Measurements from ENCODE around the gene ZWILCH. TPM values are rescaled to one million over a fixed set of nuclear protein-coding genes. Genes with fewer than 3 reads are reported as not detected.
A peak's percentile ranks its signal among the peaks of the same experiment; 100 is the strongest.

ZWILCH gene
- total and polyA plus RNA-seq, 9 of the 15 experiments (the other 6 are each of a cell fraction or from before 2014, with no cell fraction given), result 32.8 to 94.2 (median 52.1) TPM

DNA sequence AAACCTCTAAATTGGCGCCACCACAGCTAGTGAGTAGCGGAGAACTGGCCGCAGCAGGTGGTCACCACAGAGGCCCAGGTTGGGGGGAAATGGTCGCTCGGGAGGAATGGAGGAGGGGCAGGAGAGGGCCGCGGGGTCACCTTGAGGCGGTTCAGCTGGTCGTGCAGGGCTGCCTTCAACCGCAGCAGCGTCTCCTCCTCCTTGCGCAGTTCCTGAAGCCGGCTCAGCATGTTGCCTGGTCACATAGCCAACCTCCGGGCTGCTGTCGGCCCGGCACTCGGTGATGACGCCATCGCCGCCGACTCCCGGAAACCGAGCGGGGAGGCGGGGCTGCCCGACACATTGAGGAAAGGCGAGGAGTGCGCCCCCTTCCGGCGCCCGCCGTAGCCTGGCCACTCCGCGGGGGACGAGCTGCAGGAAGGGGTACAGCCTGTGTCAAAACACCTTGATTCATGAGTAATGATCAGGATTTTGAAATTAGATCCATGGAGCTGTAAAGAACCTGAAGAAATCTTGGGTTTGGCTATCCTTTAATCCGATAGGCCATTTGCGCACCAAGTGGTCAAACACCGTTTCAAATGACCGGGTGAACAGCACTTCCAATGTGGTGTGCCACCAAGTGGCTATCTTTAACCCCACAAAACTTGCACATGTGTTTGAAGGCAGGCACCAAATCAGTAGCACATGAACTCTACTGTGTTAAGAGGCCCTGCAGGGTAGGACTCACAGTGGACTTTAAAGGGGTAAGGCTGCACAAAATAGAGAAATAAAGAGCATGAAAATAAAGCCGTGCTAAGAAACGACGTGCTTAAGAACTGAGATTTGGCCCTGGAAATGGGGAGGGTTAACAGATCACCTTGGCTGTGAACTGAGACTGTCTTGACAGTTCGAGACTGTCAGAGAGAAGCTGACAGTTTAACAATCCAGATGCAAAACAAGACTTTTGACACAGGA lies 7.3 kb upstream of the ZWILCH start, which contains the start of gene SNAPC5 (continued):
- TF ChIP-seq, protein P1, sequence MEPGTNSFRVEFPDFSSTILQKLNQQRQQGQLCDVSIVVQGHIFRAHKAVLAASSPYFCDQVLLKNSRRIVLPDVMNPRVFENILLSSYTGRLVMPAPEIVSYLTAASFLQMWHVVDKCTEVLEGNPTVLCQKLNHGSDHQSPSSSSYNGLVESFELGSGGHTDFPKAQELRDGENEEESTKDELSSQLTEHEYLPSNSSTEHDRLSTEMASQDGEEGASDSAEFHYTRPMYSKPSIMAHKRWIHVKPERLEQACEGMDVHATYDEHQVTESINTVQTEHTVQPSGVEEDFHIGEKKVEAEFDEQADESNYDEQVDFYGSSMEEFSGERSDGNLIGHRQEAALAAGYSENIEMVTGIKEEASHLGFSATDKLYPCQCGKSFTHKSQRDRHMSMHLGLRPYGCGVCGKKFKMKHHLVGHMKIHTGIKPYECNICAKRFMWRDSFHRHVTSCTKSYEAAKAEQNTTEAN (CRISPR knock-in tag; IDR thresholded peaks at IDR 0.05), result peak; percentile 77; the same call in 1 of the 2 replicates
- TF ChIP-seq NCOA6 (IDR thresholded peaks at IDR 0.05), result 0 out of 2 replicates have a peak, but pooled peaks have one; percentile 24
- TF ChIP-seq BDP1 (IDR thresholded peaks at IDR 0.05; ENCODE audit: insufficient read depth, insufficient read length), result no peak
- TF ChIP-seq CEBPB (tag; IDR thresholded peaks at IDR 0.05), result peak; percentile 71; the same call in 1 of the 2 replicates
- peak; percentile 61; the same call in 1 of the 2 replicates for TF ChIP-seq GATAD2A (IDR thresholded peaks at IDR 0.05)
- 0 out of 2 replicates have a peak, but pooled peaks have one; percentile 41 for TF ChIP-seq LEF1 (IDR thresholded peaks at IDR 0.05)
- TF ChIP-seq ZNF24 (IDR thresholded peaks at IDR 0.05), result peak; percentile 31; the same call in 1 of the 2 replicates
- TF ChIP-seq FOXM1 (IDR thresholded peaks at IDR 0.05; ENCODE audit: low read depth), result no peak
- peak; percentile 81; the same call in 1 of the 2 replicates for TF ChIP-seq FOXM1 (CRISPR knock-in tag; IDR thresholded peaks at IDR 0.05; ENCODE audit: low read depth)
- TF ChIP-seq, protein P2, sequence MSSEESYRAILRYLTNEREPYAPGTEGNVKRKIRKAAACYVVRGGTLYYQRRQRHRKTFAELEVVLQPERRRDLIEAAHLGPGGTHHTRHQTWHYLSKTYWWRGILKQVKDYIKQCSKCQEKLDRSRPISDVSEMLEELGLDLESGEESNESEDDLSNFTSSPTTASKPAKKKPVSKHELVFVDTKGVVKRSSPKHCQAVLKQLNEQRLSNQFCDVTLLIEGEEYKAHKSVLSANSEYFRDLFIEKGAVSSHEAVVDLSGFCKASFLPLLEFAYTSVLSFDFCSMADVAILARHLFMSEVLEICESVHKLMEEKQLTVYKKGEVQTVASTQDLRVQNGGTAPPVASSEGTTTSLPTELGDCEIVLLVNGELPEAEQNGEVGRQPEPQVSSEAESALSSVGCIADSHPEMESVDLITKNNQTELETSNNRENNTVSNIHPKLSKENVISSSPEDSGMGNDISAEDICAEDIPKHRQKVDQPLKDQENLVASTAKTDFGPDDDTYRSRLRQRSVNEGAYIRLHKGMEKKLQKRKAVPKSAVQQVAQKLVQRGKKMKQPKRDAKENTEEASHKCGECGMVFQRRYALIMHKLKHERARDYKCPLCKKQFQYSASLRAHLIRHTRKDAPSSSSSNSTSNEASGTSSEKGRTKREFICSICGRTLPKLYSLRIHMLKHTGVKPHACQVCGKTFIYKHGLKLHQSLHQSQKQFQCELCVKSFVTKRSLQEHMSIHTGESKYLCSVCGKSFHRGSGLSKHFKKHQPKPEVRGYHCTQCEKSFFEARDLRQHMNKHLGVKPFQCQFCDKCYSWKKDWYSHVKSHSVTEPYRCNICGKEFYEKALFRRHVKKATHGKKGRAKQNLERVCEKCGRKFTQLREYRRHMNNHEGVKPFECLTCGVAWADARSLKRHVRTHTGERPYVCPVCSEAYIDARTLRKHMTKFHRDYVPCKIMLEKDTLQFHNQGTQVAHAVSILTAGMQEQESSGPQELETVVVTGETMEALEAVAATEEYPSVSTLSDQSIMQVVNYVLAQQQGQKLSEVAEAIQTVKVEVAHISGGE (CRISPR knock-in tag; IDR thresholded peaks at IDR 0.05), result peak in 1 of 3 experiments; percentile 20; a peak in 1 of 6 replicates
- TF ChIP-seq CSDE1 (IDR thresholded peaks at IDR 0.05), result peak in 1 of 2 experiments; percentile 16; a peak in 1 of 4 replicates
- TF ChIP-seq KLF1 (tag; IDR thresholded peaks at IDR 0.05), result no peak
- no peak for TF ChIP-seq HMG20B (CRISPR knock-in tag; IDR thresholded peaks at IDR 0.05)
- TF ChIP-seq NCOA4 (IDR thresholded peaks at IDR 0.05; ENCODE audit: partially characterized antibody), result no peak
